ENCODE results near the gene LRP4. TPM values are rescaled to one million over a fixed set of nuclear protein-coding genes. Genes with fewer than 3 reads are reported as not detected.

The LRP4 gene
- total RNA-seq, 1 experiment from 2014 or later, result 11.6 TPM

GRCh38 chr11:46914910-46915309 is 3.4 kb downstream of the LRP4 start:
- no peak overlapping the region for H2BK15ac ChIP-seq (ENCODE audit: low read depth, low read length)

More at GRCh38 chr11:46914910-46915309, 3.4 kb downstream of the LRP4 start:
- no peak overlapping the region for H3T11ph ChIP-seq (ENCODE audit: low read length)
- H2BK20ac ChIP-seq (ENCODE audit: low read depth, low read length, poor library complexity, severe bottlenecking), result no peak overlapping the region
- H4K8ac ChIP-seq (replicated peaks; ENCODE audit: insufficient read length, low read depth, low read length), result no peak overlapping the region
- H3K9me3 ChIP-seq (ENCODE audit: control insufficient read depth, low read depth, low read length), result no peaks in the 10 kb centered on the region
- no peak overlapping the region for H3K4me2 ChIP-seq (ENCODE audit: insufficient read depth, insufficient read length, low read length)
- H3K9ac ChIP-seq (ENCODE audit: extremely low read depth, insufficient read length, low read length), result no peak overlapping the region
- no peak overlapping the region for H2BK120ac ChIP-seq (ENCODE audit: low read depth, low read length, poor library complexity, severe bottlenecking)
- no peak overlapping the region for H2AK5ac ChIP-seq (ENCODE audit: insufficient read length, low read length)
- DNase-seq, result no peak
- H2AFZ ChIP-seq (ENCODE audit: low read length), result no peak overlapping the region
- no peak overlapping the region for H3K27ac ChIP-seq (ENCODE audit: insufficient read length, low read depth, low read length)
- no peaks in the 10 kb centered on the region; the same call in 1 of the 2 replicates for H3K27me3 ChIP-seq (ENCODE audit: insufficient read depth, low read length)
- Mint-ChIP-seq H3K36me3 (ENCODE audit: insufficient read depth in 1 of 3, low read depth in 3 of 3) (peaks cover 2 to 4% (median 4%) of the 10 kb centered on the region in 3 experiments; a peak in 4 of 7 replicates), H3K4me1 (peaks cover 67 to 69% of the 10 kb centered on the region in 2 experiments), H3K27ac (peak overlapping the region in 1 of 3 experiments; percentile 14; a peak in 1 of 7 replicates), H3K9me3 (no peaks in the 10 kb centered on the region; a peak in 1 of 5 replicates), H3K27me3 (ENCODE audit: low read depth) (peaks cover 42% of the 10 kb centered on the region), H3K4me3 (peak overlapping the region in 1 of 2 experiments; percentile 25; a peak in 2 of 5 replicates)
- peaks cover 24% of the 10 kb centered on the region for H3K23me2 ChIP-seq (ENCODE audit: insufficient read length, low read depth, low read length, poor library complexity, severe bottlenecking)
- H3K56ac ChIP-seq (ENCODE audit: insufficient read length, low read depth, low read length), result no peak overlapping the region
- no peak overlapping the region for H2BK5ac ChIP-seq (ENCODE audit: insufficient read length, low read length)
- no peak overlapping the region for H3K18ac ChIP-seq (ENCODE audit: insufficient read length, low read depth, low read length)
- TF ChIP-seq CTCF (conservative IDR thresholded peaks at IDR 0.05), result no peak
- peaks cover 3% of the 10 kb centered on the region; the same call in 1 of the 2 replicates for H3K79me2 ChIP-seq (ENCODE audit: insufficient read depth, low read length)
- peaks cover 8% of the 10 kb centered on the region; the same call in 1 of the 2 replicates for H3K4me1 ChIP-seq (ENCODE audit: insufficient read depth, low read length)
- H3K14ac ChIP-seq (ENCODE audit: insufficient read depth, low read length), result no peak overlapping the region
- H3K4ac ChIP-seq (ENCODE audit: low read depth, low read length), result no peak overlapping the region
- H4K91ac ChIP-seq (ENCODE audit: insufficient read length, low read depth, low read length), result no peak overlapping the region
- no peaks in the 10 kb centered on the region for H3K79me1 ChIP-seq (ENCODE audit: insufficient read depth, low read depth, low read length, poor library complexity, severe bottlenecking)
- no peak overlapping the region for H3K23ac ChIP-seq (ENCODE audit: insufficient read length, low read depth, low read length)
- WGBS (ENCODE audit: extremely low coverage, insufficient read length, low lambda C conversion rate), result no CpG with 5 or more reads among the region's 7 CpGs
- H4K20me1 ChIP-seq (ENCODE audit: control insufficient read depth, insufficient read depth, insufficient read length), result no peaks in the 10 kb centered on the region
- H2BK12ac ChIP-seq (ENCODE audit: insufficient read length, low read depth, low read length), result no peak overlapping the region
- H4K5ac ChIP-seq (ENCODE audit: insufficient read length, low read depth, low read length), result no peak overlapping the region
